Osteocyte (in vitro differentiated cells): ENCODE data around the gene CBY1. TPM values are rescaled to one million over a fixed set of nuclear protein-coding genes. Genes with fewer than 3 reads are reported as not detected.

Experiments used
- DNase-seq: peaks from one replicate; pipeline ENCODE4 v3.0.0; 2021; ENCODE audit warnings: mixed read lengths; ENCODE audit not compliant: unreplicated experiment; ENCODE audit errors: extremely low spot score
- H3K27ac Mint-ChIP-seq: one replicate; pipeline ENCODE4 v1.8.0; 2021; ENCODE audit warnings: mild to moderate bottlenecking, mixed read lengths; ENCODE audit not compliant: unreplicated experiment
- H3K27me3 Mint-ChIP-seq: one replicate; pipeline ENCODE4 v1.8.0; 2021; ENCODE audit warnings: mixed read lengths; ENCODE audit not compliant: unreplicated experiment
- H3K36me3 Mint-ChIP-seq: one replicate; pipeline ENCODE4 v1.8.0; 2021; ENCODE audit warnings: mixed read lengths; ENCODE audit not compliant: unreplicated experiment
- H3K4me1 Mint-ChIP-seq: one replicate; pipeline ENCODE4 v1.8.0; 2021; ENCODE audit warnings: mixed read lengths; ENCODE audit not compliant: unreplicated experiment
- H3K4me3 Mint-ChIP-seq: one replicate; pipeline ENCODE4 v1.8.0; 2021; ENCODE audit warnings: mild to moderate bottlenecking, moderate library complexity, mixed read lengths; ENCODE audit not compliant: unreplicated experiment
- H3K9me3 Mint-ChIP-seq: one replicate; pipeline ENCODE4 v1.8.0; 2021; ENCODE audit warnings: mixed read lengths; ENCODE audit not compliant: unreplicated experiment
- CTCF ChIP-seq: fragments of 200-600 bp; sonication (generic); IDR thresholded peaks from 2 replicates; pipeline ENCODE4 v1.5.0; 2021; ENCODE audit warnings: antibody characterized with exemption, mild to moderate bottlenecking, moderate library complexity
- total RNA-seq: library from RNA; stranded (reverse); gene quantifications from 2 replicates; pipeline ENCODE4 v1.2.1, GENCODE V29; 2021

CBY1 gene
- total RNA-seq, 1 donor from 2014 or later: 38.3 TPM

DNA sequence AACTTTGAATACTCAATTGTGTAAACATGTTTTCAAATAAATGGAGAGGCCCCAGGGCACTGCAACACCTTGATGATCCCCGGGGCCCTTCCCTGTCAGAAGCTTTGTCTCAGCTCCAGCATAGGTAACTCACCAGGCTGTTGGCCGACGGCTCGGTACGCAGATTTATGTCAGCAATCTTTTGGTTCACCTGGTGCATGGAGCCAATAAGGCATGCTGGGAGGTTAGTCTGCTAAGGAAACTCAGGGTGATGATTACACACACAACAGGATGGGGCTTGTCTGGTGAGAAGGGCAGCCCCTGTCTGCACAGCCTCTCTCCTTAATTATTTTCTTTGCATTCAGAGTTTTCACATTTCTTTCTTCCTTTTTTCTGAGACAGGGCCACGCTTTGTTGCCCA is 11.0 kb upstream of the CBY1 start:
- H3K4me1 Mint-ChIP-seq: no peaks in the 10 kb centered on the region
- no peak for TF ChIP-seq CTCF
- no peak overlapping the region for H3K27ac Mint-ChIP-seq
- no peak for DNase-seq
- H3K9me3 Mint-ChIP-seq: no peaks in the 10 kb centered on the region
- H3K4me3 Mint-ChIP-seq: no peak overlapping the region
- H3K27me3 Mint-ChIP-seq: no peaks in the 10 kb centered on the region
- H3K36me3 Mint-ChIP-seq: peaks cover 5% of the 10 kb centered on the region

DNA sequence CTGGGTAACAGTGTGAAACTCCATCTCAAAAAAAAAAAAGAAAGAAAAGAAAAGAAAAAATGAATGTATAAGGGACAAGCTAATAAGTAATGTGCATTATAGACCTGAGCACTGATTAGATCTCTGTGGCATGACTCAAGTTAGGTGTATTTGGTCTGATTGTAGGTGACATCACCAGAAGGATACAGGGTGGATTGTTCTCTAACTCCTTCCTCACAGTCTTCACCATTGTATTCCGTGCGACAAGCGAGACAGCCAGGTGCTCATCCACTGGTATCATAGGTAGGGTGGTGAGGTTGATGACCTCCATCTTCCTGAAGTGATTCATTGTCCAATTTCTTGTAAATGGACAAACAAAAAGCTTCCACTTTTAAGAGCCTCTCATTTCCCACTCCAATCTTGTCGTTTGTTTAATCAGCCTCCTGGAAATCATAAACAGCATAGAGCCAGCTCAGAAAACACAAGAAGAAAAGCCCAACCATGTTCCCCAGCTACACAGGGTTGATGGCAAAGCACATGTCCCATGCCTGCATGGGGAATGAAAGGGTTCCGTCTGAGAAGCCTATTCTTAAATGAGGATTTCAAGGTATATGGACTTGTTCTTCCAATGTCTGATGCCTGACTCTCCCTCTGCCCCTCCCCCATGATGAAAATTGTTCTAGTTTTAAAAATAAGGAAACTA is 6.5 kb upstream of the CBY1 start:
- Mint-ChIP-seq H3K36me3 (peaks cover 2% of the 10 kb centered on the region), H3K4me1 (no peaks in the 10 kb centered on the region), H3K27ac (no peak overlapping the region), H3K27me3 (no peaks in the 10 kb centered on the region), H3K9me3 (no peaks in the 10 kb centered on the region), H3K4me3 (no peak overlapping the region)
- TF ChIP-seq CTCF: no peak
- no peak for DNase-seq

GRCh38 chr22:38652859-38653258 is 3.6 kb upstream of the CBY1 start:
- no peak for TF ChIP-seq CTCF
- Mint-ChIP-seq H3K36me3 (peaks cover 2% of the 10 kb centered on the region), H3K27me3 (no peaks in the 10 kb centered on the region), H3K4me1 (peaks cover 10% of the 10 kb centered on the region), H3K27ac (no peak overlapping the region), H3K9me3 (no peaks in the 10 kb centered on the region), H3K4me3 (no peak overlapping the region)
- no peak for DNase-seq

DNA sequence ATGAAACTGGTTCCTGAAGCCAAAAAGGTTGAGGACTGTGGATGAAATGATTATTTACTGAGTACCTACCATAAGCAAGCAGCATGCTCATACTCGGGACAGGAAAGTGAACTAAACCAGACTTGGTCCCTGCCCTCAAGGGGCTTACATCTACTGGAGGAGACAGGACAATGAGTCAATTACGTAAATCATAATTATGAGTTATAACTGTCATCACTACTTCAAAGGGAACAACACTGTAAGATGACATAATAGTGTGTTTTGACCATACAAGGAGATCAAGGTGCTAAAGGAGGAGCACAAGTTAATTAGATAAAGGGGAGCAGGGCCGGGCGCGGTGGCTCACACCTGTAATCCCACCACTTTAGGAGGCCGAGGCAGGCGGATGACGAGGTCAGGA is 2.7 kb upstream of the CBY1 start:
- Mint-ChIP-seq H3K27me3 (no peaks in the 10 kb centered on the region), H3K27ac (no peak overlapping the region), H3K9me3 (no peaks in the 10 kb centered on the region), H3K4me1 (peaks cover 13% of the 10 kb centered on the region), H3K36me3 (peaks cover 2% of the 10 kb centered on the region), H3K4me3 (no peak overlapping the region)
- TF ChIP-seq CTCF: no peak
- DNase-seq: no peak

DNA sequence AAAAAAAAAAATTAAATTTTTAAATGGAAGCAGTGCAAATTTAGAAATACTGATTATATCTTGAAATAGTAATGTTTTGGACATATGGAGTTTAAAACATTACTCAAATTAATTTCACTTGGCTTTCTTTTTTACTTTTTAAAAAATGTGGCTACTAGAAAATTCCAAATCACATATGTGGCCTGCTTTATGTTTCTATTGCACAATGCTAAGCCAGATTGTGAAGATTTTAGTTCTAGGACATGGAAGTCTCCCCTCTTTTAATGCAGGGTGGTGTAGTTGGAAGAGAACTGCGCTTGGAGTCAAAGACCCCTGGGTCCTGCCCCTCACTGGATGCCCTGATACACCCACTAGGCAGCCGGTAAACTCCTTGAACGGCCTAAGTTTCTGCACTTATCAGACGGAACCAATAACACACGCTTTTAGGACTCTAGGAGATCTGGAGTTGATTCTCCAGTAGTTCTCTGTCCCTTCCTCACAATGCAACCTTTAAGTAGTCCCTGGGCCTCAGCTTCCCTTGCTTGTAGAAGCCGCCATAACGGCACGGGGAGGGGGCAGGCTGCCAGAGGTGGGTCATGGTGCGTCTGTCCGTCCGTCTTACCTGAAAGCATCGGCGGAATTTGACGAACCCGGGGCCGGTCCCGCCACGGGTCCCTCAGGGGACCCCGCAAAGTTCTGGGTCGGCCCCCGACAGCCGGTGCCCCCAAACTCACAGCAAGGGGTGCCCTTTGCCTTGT is 751 bp upstream of the CBY1 start:
- DNase-seq: no peak
- Mint-ChIP-seq H3K4me1 (peaks cover 13% of the 10 kb centered on the region), H3K4me3 (peak overlapping the region; percentile 90), H3K27me3 (no peaks in the 10 kb centered on the region), H3K9me3 (no peaks in the 10 kb centered on the region), H3K27ac (peak overlapping the region; percentile 99), H3K36me3 (no peaks in the 10 kb centered on the region)
- no peak for TF ChIP-seq CTCF
